IMR-90 (cell line): ENCODE data around the gene HPSE2.

Experiments
- BHLHE40 ChIP-seq: fragments of 150-350 bp; IDR thresholded peaks from 2 replicates; pipeline ENCODE4 v1.6.1; 2016; ENCODE audit warnings: mild to moderate bottlenecking, low read depth, low read length
- CEBPB ChIP-seq: IDR thresholded peaks from 2 replicates; pipeline ENCODE4 v1.6.1; 2012; ENCODE audit warnings: low read depth, low read length, improper control_type of control experiment
- CHD1 ChIP-seq: IDR thresholded peaks from 2 replicates; pipeline ENCODE4 v1.6.1; 2012; ENCODE audit warnings: low read depth, low read length, improper control_type of control experiment
- FOS ChIP-seq: fragments of 150-350 bp; IDR thresholded peaks from 2 replicates; pipeline ENCODE4 v1.6.1; 2016; ENCODE audit warnings: low read depth, low read length
- MAFK ChIP-seq: IDR thresholded peaks from 2 replicates; pipeline ENCODE4 v1.6.1; 2012; ENCODE audit warnings: low read depth, low read length, improper control_type of control experiment
- MXI1 ChIP-seq: IDR thresholded peaks from 2 replicates; pipeline ENCODE4 v1.6.1; 2012; ENCODE audit warnings: low read depth, mild to moderate bottlenecking, low read length, moderate library complexity, borderline replicate concordance
- POLR2A ChIP-seq: IDR thresholded peaks from 2 replicates; pipeline ENCODE4 v1.6.1; 2012; ENCODE audit warnings: mild to moderate bottlenecking, low read depth, low read length
- RAD21 ChIP-seq: IDR thresholded peaks from 2 replicates; pipeline ENCODE4 v1.6.1; 2012; ENCODE audit warnings: low read length, improper control_type of control experiment
- RCOR1 ChIP-seq: IDR thresholded peaks from 2 replicates; pipeline ENCODE4 v1.6.1; 2012; ENCODE audit warnings: mild to moderate bottlenecking, low read length, improper control_type of control experiment; ENCODE audit not compliant: insufficient replicate concordance
- RFX5 ChIP-seq: IDR thresholded peaks from 2 replicates; pipeline ENCODE4 v1.8.0; 2012; ENCODE audit warnings: low read depth, mild to moderate bottlenecking, low read length, moderate library complexity
- SMC3 ChIP-seq: fragments of 150-350 bp; IDR thresholded peaks from 2 replicates; pipeline ENCODE4 v1.6.1; 2016; ENCODE audit warnings: low read depth, mild to moderate bottlenecking, antibody characterized with exemption, low read length, moderate library complexity
- TF ChIP-seq, protein P1 (sequence below): conservative IDR thresholded peaks from 2 replicates; pipeline ENCODE4 v1.5.1; 2012; ENCODE audit warnings: mild to moderate bottlenecking, low read depth, low read length, improper control_type of control experiment
- TF ChIP-seq, protein P2 (sequence below): fragments of 150-350 bp; IDR thresholded peaks from 2 replicates; pipeline ENCODE4 v1.6.1; 2016; ENCODE audit warnings: low read depth, mild to moderate bottlenecking, low read length, moderate library complexity, borderline replicate concordance
- TF ChIP-seq, protein P3 (sequence below): fragments of 150-350 bp; IDR thresholded peaks from 2 replicates; pipeline ENCODE4 v1.6.1; 2017; ENCODE audit warnings: mild to moderate bottlenecking, antibody characterized with exemption, low read length, low read depth

DNA sequence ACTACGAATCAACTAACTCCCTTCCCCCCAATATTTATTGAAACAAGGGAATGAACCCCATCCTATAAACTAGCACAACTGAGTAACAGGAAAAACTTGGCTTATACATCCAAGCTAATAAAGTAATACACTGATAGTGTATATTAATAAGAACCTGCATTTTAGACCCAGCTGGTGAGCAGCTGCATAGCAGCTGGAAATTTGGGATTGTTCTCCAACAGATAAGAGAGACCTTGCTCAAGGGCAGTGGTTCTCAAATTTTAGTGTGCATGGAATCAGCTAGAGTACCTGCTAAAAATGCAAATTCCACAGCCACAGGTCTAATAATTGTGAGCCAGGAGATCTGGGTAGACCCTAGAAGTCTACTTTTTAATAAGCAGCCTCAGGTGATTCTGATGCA, 404.3 kb downstream of the HPSE2 start:
- TF ChIP-seq RAD21 (no peak), BHLHE40 (no peak), RFX5 (no peak), CHD1 (no peak), POLR2A (no peak), CEBPB (no peak), SMC3 (no peak), RCOR1 (no peak), FOS (no peak), MXI1 (no peak), MAFK (no peak)
- TF ChIP-seq, protein P1, sequence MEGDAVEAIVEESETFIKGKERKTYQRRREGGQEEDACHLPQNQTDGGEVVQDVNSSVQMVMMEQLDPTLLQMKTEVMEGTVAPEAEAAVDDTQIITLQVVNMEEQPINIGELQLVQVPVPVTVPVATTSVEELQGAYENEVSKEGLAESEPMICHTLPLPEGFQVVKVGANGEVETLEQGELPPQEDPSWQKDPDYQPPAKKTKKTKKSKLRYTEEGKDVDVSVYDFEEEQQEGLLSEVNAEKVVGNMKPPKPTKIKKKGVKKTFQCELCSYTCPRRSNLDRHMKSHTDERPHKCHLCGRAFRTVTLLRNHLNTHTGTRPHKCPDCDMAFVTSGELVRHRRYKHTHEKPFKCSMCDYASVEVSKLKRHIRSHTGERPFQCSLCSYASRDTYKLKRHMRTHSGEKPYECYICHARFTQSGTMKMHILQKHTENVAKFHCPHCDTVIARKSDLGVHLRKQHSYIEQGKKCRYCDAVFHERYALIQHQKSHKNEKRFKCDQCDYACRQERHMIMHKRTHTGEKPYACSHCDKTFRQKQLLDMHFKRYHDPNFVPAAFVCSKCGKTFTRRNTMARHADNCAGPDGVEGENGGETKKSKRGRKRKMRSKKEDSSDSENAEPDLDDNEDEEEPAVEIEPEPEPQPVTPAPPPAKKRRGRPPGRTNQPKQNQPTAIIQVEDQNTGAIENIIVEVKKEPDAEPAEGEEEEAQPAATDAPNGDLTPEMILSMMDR = no peak
- TF ChIP-seq, protein P2, sequence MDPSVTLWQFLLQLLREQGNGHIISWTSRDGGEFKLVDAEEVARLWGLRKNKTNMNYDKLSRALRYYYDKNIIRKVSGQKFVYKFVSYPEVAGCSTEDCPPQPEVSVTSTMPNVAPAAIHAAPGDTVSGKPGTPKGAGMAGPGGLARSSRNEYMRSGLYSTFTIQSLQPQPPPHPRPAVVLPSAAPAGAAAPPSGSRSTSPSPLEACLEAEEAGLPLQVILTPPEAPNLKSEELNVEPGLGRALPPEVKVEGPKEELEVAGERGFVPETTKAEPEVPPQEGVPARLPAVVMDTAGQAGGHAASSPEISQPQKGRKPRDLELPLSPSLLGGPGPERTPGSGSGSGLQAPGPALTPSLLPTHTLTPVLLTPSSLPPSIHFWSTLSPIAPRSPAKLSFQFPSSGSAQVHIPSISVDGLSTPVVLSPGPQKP = no peak
- TF ChIP-seq, protein P3, sequence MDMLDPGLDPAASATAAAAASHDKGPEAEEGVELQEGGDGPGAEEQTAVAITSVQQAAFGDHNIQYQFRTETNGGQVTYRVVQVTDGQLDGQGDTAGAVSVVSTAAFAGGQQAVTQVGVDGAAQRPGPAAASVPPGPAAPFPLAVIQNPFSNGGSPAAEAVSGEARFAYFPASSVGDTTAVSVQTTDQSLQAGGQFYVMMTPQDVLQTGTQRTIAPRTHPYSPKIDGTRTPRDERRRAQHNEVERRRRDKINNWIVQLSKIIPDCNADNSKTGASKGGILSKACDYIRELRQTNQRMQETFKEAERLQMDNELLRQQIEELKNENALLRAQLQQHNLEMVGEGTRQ = no peak
